Neuronal stem cell (in vitro differentiated cells): Measurements from ENCODE around the gene KRT6B.

Experiments
- DNase-seq: peaks from one replicate; pipeline ENCODE4 v3.0.0-alpha.2; 2013; ENCODE audit warnings: low spot score
- H2AFZ ChIP-seq: one replicate; pipeline ENCODE4 v1.6.1; 2013; ENCODE audit warnings: mild to moderate bottlenecking, low read length, inconsistent platforms
- H2AK5ac ChIP-seq: 2 replicates; pipeline ENCODE4 v1.6.1; 2013; ENCODE audit warnings: low read depth, mild to moderate bottlenecking, inconsistent platforms, low read length, moderate library complexity, mixed read lengths
- H2BK120ac ChIP-seq: 2 replicates; pipeline ENCODE4 v1.6.1; 2013; ENCODE audit warnings: low read depth, mild to moderate bottlenecking, inconsistent platforms, low read length, moderate library complexity, mixed read lengths
- H2BK12ac ChIP-seq: one replicate; pipeline ENCODE4 v1.6.1; 2013; ENCODE audit warnings: low read length, inconsistent platforms
- H2BK15ac ChIP-seq: 2 replicates; pipeline ENCODE4 v1.6.1; 2013; ENCODE audit warnings: mild to moderate bottlenecking, low read length, inconsistent platforms, mixed read lengths
- H2BK5ac ChIP-seq: one replicate; pipeline ENCODE4 v1.6.1; 2013; ENCODE audit warnings: inconsistent platforms, mild to moderate bottlenecking, low read length, moderate library complexity
- H3K14ac ChIP-seq: one replicate; pipeline ENCODE4 v1.6.1; 2013; ENCODE audit warnings: low read length, inconsistent platforms
- H3K18ac ChIP-seq: 2 replicates; pipeline ENCODE4 v1.6.1; 2013; ENCODE audit warnings: low read length, inconsistent platforms
- H3K23ac ChIP-seq: 2 replicates; pipeline ENCODE4 v1.6.1; 2013; ENCODE audit warnings: low read depth, mild to moderate bottlenecking, mixed read lengths, low read length, inconsistent platforms; ENCODE audit not compliant: poor library complexity
- H3K27ac ChIP-seq: replicated peaks from 3 replicates; pipeline ENCODE4 v1.5.1; 2013; ENCODE audit warnings: low read length, inconsistent platforms
- H3K27me3 ChIP-seq, 3 experiments: 2 replicates each; pipeline ENCODE4 v1.6.1; 2013; ENCODE audit warnings: low read length in 3 of 3, mild to moderate bottlenecking in 2 of 3, inconsistent platforms in 1 of 3, low read depth in 1 of 3, mixed read lengths in 1 of 3, moderate library complexity in 1 of 3; ENCODE audit not compliant: control insufficient read depth in 3 of 3, insufficient read depth in 3 of 3
- H3K36me3 ChIP-seq, 2 donors: replicated peaks in 1 of 2; 2 replicates each; pipeline ENCODE4 v1.6.1; 2013; ENCODE audit warnings: low read length in 2 of 2; ENCODE audit not compliant: control insufficient read depth in 2 of 2, insufficient read depth in 2 of 2
- H3K4ac ChIP-seq: 2 replicates; pipeline ENCODE4 v1.6.1; 2013; ENCODE audit warnings: inconsistent platforms, mild to moderate bottlenecking, low read length, moderate library complexity
- H3K4me1 ChIP-seq, 2 donors: 1 replicate in 1 of 2; 2 replicates in 1 of 2; pipeline ENCODE4 v1.6.1; 2013; ENCODE audit warnings: low read length in 2 of 2, low read depth in 1 of 2; ENCODE audit not compliant: control insufficient read depth in 2 of 2, insufficient read depth in 1 of 2
- H3K4me2 ChIP-seq: one replicate; pipeline ENCODE4 v1.6.1; 2013; ENCODE audit warnings: mild to moderate bottlenecking, low read length, inconsistent platforms; ENCODE audit not compliant: insufficient read depth, poor library complexity, severe bottlenecking
- H3K4me3 ChIP-seq, 2 donors: 2 replicates each; pipeline ENCODE4 v1.5.1; 2013; ENCODE audit warnings: low read length in 2 of 2, mild to moderate bottlenecking in 2 of 2, inconsistent platforms in 1 of 2, moderate library complexity in 1 of 2
- H3K79me1 ChIP-seq: one replicate; pipeline ENCODE4 v1.6.1; 2013; ENCODE audit warnings: low read depth, mild to moderate bottlenecking, inconsistent platforms, low read length, moderate library complexity
- H3K9ac ChIP-seq: one replicate; pipeline ENCODE4 v1.6.1; 2013; ENCODE audit warnings: mild to moderate bottlenecking, low read depth, low read length, inconsistent platforms; ENCODE audit not compliant: poor library complexity
- H3K9me3 ChIP-seq, 2 donors: replicated peaks in 1 of 2; 2 replicates each; pipeline versions ENCODE3 to v1.6.1; 2013; ENCODE audit warnings: low read length in 2 of 2, mild to moderate bottlenecking in 2 of 2, inconsistent platforms in 1 of 2, low read depth in 1 of 2, mixed read lengths in 1 of 2, moderate library complexity in 1 of 2; ENCODE audit not compliant: control insufficient read depth in 2 of 2, insufficient read depth in 1 of 2
- H4K8ac ChIP-seq: one replicate; pipeline ENCODE4 v1.6.1; 2013; ENCODE audit warnings: low read depth, mild to moderate bottlenecking, inconsistent platforms, low read length, moderate library complexity
- H4K91ac ChIP-seq: one replicate; pipeline ENCODE4 v1.6.1; 2013; ENCODE audit warnings: low read length, low read depth, mild to moderate bottlenecking, inconsistent platforms; ENCODE audit not compliant: poor library complexity
- WGBS, 2 donors: extraction: QIAGEN DNeasy Blood & Tissue Kit; methylation state at CpG; one replicate each; pipeline ENCODE4 v1.1.7; 2013; ENCODE audit warnings: missing lambda C conversion rate in 2 of 2, mixed read lengths in 1 of 2; ENCODE audit not compliant: insufficient read length in 2 of 2, insufficient replicate concordance in 1 of 2; ENCODE audit errors: extremely low coverage in 2 of 2; 5-methylcytosine and 5-hydroxymethylcytosine counted together

Gene KRT6B

DNA sequence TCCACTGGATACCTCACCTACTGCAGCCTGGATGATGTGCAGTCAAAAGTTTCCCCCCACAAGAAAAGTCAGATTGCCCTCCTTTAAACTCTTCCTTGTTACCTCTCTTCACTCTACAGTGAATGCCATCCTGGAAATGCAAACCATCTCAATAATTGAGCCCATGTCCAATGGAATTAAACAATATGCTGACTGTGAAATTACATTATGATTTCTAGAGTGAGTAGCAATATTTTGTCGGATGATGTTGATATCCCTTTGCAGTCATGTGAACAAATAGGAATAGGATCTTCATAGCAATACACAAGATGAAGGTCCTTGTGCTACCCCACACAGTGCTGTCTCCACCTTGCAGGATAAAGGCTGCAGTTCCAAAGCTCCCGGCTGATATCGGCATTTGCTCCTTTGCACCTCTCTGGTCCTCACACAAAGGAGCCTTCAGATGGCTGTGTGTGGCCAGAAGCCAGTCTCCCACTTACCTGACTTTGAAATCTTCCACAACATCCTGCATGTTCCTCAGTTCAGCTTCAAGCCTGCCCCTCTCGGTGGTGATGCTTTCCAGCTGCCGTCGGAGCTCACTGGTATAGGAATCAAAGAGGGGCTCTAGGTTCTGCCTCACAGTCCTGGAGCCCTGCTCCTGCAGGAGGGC, 19.3 kb downstream of the KRT6B start:
- Histone ChIP-seq H3K79me1 (no peaks in the 10 kb centered on the region), H3K4ac (no peak overlapping the region), H2BK12ac (no peak overlapping the region), H2AK5ac (no peak overlapping the region), H3K14ac (no peak overlapping the region), H3K27ac (no peak overlapping the region), H4K91ac (no peak overlapping the region), H2BK5ac (no peak overlapping the region), H2BK15ac (no peak overlapping the region), H3K23ac (no peak overlapping the region), H4K8ac (no peak overlapping the region), H3K4me1 (peaks cover 0 to 2% of the 10 kb centered on the region in 2 donors), H3K4me2 (no peak overlapping the region), H3K27me3 (no peaks in the 10 kb centered on the region), H3K9ac (no peak overlapping the region), H3K9me3 (no peaks in the 10 kb centered on the region), H3K36me3 (no peaks in the 10 kb centered on the region), H2BK120ac (no peak overlapping the region), H2AFZ (no peak overlapping the region), H3K18ac (no peak overlapping the region), H3K4me3 (no peak overlapping the region)
- WGBS, 2 donors: no CpG with 5 or more reads among the region's 6 CpGs
- DNase-seq: no peak

DNA sequence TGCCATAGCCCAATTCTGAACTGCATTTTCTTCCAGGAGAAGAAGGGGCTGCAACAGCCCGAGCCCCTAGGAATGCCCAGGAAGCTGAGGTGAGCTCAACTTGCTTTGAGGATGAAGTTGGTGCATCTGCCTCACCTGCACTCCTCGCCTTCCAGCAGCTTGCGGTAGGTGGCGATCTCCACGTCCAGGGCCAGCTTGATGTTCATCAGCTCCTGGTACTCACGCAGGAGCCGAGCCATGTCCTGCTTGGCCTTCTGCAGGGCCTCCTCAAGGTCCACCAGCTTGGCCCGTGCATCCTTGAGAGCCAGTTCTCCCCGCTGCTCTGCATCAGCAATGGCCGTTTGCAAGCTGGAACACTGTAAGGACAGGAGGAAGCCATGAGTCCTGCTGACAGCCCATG, 23.8 kb downstream of the KRT6B start:
- no peak overlapping the region for H3K4me2 ChIP-seq
- H2BK12ac ChIP-seq: no peak overlapping the region
- no peak overlapping the region for H3K14ac ChIP-seq
- H3K27me3 ChIP-seq: peaks cover 0 to 4% (median 0%) of the 10 kb centered on the region in 3 experiments
- no peak overlapping the region for H2AK5ac ChIP-seq
- H3K4me3 ChIP-seq: no peak overlapping the region
- H3K9ac ChIP-seq: no peak overlapping the region
- H2BK120ac ChIP-seq: no peak overlapping the region
- H2BK5ac ChIP-seq: no peak overlapping the region
- no peak overlapping the region for H4K91ac ChIP-seq
- H3K4ac ChIP-seq: no peak overlapping the region
- H3K27ac ChIP-seq: no peak overlapping the region
- H3K18ac ChIP-seq: peak overlapping the region; percentile 38
- H2AFZ ChIP-seq: no peak overlapping the region
- no peak for DNase-seq
- peaks cover 0 to 5% of the 10 kb centered on the region in 2 donors for H3K4me1 ChIP-seq
- H3K9me3 ChIP-seq: no peaks in the 10 kb centered on the region
- WGBS, 2 donors: no CpG with 5 or more reads among the region's 10 CpGs
- no peaks in the 10 kb centered on the region for H3K36me3 ChIP-seq
- H3K23ac ChIP-seq: no peak overlapping the region
- no peak overlapping the region for H2BK15ac ChIP-seq
- H3K79me1 ChIP-seq: no peaks in the 10 kb centered on the region
- no peak overlapping the region for H4K8ac ChIP-seq

DNA sequence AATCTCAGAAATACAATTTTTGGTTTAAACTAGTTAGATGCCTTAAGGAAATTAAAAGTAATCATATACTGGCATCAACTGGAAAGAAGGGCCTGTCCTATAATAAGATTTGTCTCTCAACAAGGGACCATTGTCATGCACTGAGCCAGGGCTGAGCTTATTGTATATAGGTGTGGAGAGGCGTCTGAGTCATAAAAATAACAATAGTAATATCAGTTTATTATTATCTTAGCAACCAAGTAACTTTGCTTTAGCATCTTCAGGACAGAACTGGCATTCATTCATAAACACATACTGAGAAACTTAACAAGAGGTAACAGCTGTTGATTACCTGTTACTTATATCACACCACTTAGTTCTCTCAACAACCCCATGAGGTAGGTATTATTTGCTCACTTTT, 24.9 kb downstream of the KRT6B start:
- no CpG with 5 or more reads among the region's 1 CpG for WGBS, 2 donors
- Histone ChIP-seq H3K9ac (no peak overlapping the region), H4K91ac (no peak overlapping the region), H2AFZ (no peak overlapping the region), H3K23ac (no peak overlapping the region), H3K27ac (no peak overlapping the region), H2BK120ac (no peak overlapping the region), H3K14ac (no peak overlapping the region), H3K27me3 (peaks cover 0 to 7% (median 0%) of the 10 kb centered on the region in 3 experiments), H2BK12ac (no peak overlapping the region), H2AK5ac (no peak overlapping the region), H4K8ac (no peak overlapping the region), H2BK15ac (no peak overlapping the region), H3K36me3 (no peaks in the 10 kb centered on the region), H3K9me3 (no peaks in the 10 kb centered on the region), H3K79me1 (no peaks in the 10 kb centered on the region), H2BK5ac (no peak overlapping the region), H3K4me1 (peaks cover 0 to 8% of the 10 kb centered on the region in 2 donors), H3K4me2 (no peak overlapping the region), H3K4me3 (no peak overlapping the region), H3K18ac (no peak overlapping the region), H3K4ac (no peak overlapping the region)
- no peak for DNase-seq

DNA sequence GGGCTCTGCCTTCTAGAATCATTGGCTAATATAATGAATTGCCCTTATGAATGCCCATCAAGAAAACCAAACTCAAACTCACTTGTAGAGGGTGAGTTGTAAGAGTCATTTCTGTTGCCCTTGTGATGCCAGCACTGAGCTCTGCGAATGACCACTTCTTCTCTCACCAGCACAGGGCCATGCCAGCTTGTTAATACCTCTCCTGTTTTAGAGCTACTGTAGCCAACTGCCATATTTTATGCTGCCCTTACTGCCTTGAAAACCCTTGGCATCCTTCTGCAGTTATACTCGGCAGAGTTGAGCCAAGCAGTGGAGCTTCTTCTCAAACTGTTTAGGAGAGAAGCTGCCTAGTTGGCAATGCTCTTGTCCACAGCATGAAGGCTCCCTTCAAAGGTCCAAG, 25.9 kb downstream of the KRT6B start:
- Histone ChIP-seq H2AFZ (no peak overlapping the region), H3K4me3 (no peak overlapping the region), H3K36me3 (no peaks in the 10 kb centered on the region), H3K79me1 (no peaks in the 10 kb centered on the region), H4K8ac (no peak overlapping the region), H3K27me3 (peaks cover 0 to 7% (median 0%) of the 10 kb centered on the region in 3 experiments), H2BK5ac (no peak overlapping the region), H3K4ac (no peak overlapping the region), H3K9me3 (no peaks in the 10 kb centered on the region), H3K14ac (no peak overlapping the region), H3K4me2 (no peak overlapping the region), H3K23ac (no peak overlapping the region), H3K27ac (no peak overlapping the region), H3K18ac (no peak overlapping the region), H3K9ac (no peak overlapping the region), H4K91ac (no peak overlapping the region), H3K4me1 (peaks cover 0 to 8% of the 10 kb centered on the region in 2 donors), H2BK120ac (no peak overlapping the region), H2AK5ac (no peak overlapping the region), H2BK15ac (no peak overlapping the region), H2BK12ac (no peak overlapping the region)
- no peak for DNase-seq
- WGBS, 2 donors: no CpG with 5 or more reads among the region's 2 CpGs
